ENCODE measurements around the gene PLEKHA5.
"Not testable (repeated sequence)": the region's sequence is repeated elsewhere in the genome, so short reads cannot be mapped to it uniquely, and the experiment has no call there.

The PLEKHA5 gene

GRCh38 chr12:19411234-19412204 is 282.0 kb downstream of the PLEKHA5 start:
- no peak for DNase-seq

GRCh38 chr12:19412844-19413243 is 283.3 kb downstream of the PLEKHA5 start:
- no peak for DNase-seq

- DNase-seq, result not testable (repeated sequence)
Measured at GRCh38 chr12:19413582-19413981, 284.0 kb downstream of the PLEKHA5 start.

GRCh38 chr12:19415563-19415962 is 286.0 kb downstream of the PLEKHA5 start:
- no peak for DNase-seq

- no peak for DNase-seq
Measured at GRCh38 chr12:19419086-19419485, 289.6 kb downstream of the PLEKHA5 start.

GRCh38 chr12:19421503-19422282 is 292.2 kb downstream of the PLEKHA5 start:
- no peak for DNase-seq

- DNase-seq, result no peak
Measured at GRCh38 chr12:19423166-19423930, 293.8 kb downstream of the PLEKHA5 start.

Data from NCI-H510A (cell line).